Activated T-cell treated with anti-CD3 and anti-CD28 coated beads, Interleukin-2, amount 50 U/mL, for 4 hours (primary cell): ENCODE results near the gene THOC6. TPM values are rescaled to one million over a fixed set of nuclear protein-coding genes. Genes with fewer than 3 reads are reported as not detected.
A peak's percentile ranks its signal among the peaks of the same experiment; 100 is the strongest.

Experiments used
- ATAC-seq, 2 donors: fragments of 200-7000 bp; cut with Tn5 transposase; one replicate each; pipeline ENCODE4 v1.10.0; 2021
- DNase-seq: peaks from one replicate; pipeline ENCODE4 v3.0.0-alpha.2; 2020
- H3K27me3 Mint-ChIP-seq: one replicate; pipeline ENCODE4 v1.8.0; 2021; ENCODE audit warnings: low read depth, mixed read lengths
- H3K36me3 Mint-ChIP-seq: one replicate; pipeline ENCODE4 v1.8.0; 2022; ENCODE audit warnings: mixed read lengths; ENCODE audit not compliant: insufficient read depth
- H3K4me1 Mint-ChIP-seq: one replicate; pipeline ENCODE4 v1.8.0; 2021; ENCODE audit warnings: low read depth, mixed read lengths
- H3K4me3 Mint-ChIP-seq: one replicate; pipeline ENCODE4 v1.8.0; 2021; ENCODE audit warnings: mild to moderate bottlenecking, moderate library complexity, mixed read lengths
- H3K9me3 Mint-ChIP-seq: one replicate; pipeline ENCODE4 v1.8.0; 2021; ENCODE audit warnings: mixed read lengths
- total RNA-seq, 3 donors: library from RNA; stranded (reverse); gene quantifications; one replicate each; pipeline ENCODE4 v1.2.1, GENCODE V29; 2021

The THOC6 gene
- total RNA-seq, 3 donors from 2014 or later = 70.4 to 86.3 (median 71.7) TPM

- Mint-ChIP-seq H3K4me1 (peaks cover 27% of the 10 kb centered on the region), H3K36me3 (peaks cover 13% of the 10 kb centered on the region), H3K27me3 (peaks cover 26% of the 10 kb centered on the region), H3K9me3 (no peaks in the 10 kb centered on the region), H3K4me3 (peak overlapping the region; percentile 29)
- peak; percentile 40 to 48 for ATAC-seq
- DNase-seq = peak; percentile 88
Measured at GRCh38 chr16:3027983-3028715, 4.3 kb downstream of the THOC6 start.

GRCh38 chr16:3028716-3029319, 5.0 kb downstream of the THOC6 start:
- H3K4me1 Mint-ChIP-seq = peaks cover 21% of the 10 kb centered on the region
- DNase-seq (no peak), ATAC-seq (no peak)
- peaks cover 33% of the 10 kb centered on the region for H3K27me3 Mint-ChIP-seq
- H3K9me3 Mint-ChIP-seq = no peaks in the 10 kb centered on the region
- peaks cover 13% of the 10 kb centered on the region for H3K36me3 Mint-ChIP-seq
- H3K4me3 Mint-ChIP-seq = no peak overlapping the region

GRCh38 chr16:3029491-3030221, 5.8 kb downstream of the THOC6 start:
- no peaks in the 10 kb centered on the region for H3K9me3 Mint-ChIP-seq
- ATAC-seq (peak; percentile 42 to 51), DNase-seq (peak; percentile 34)
- peaks cover 41% of the 10 kb centered on the region for H3K27me3 Mint-ChIP-seq
- peaks cover 11% of the 10 kb centered on the region for H3K36me3 Mint-ChIP-seq
- H3K4me1 Mint-ChIP-seq = peaks cover 15% of the 10 kb centered on the region
- peak overlapping the region; percentile 59 for H3K4me3 Mint-ChIP-seq

GRCh38 chr16:3030222-3031212, 6.7 kb downstream of the THOC6 start:
- H3K9me3 Mint-ChIP-seq = no peaks in the 10 kb centered on the region
- no peak for ATAC-seq
- peaks cover 15% of the 10 kb centered on the region for H3K4me1 Mint-ChIP-seq
- peaks cover 11% of the 10 kb centered on the region for H3K36me3 Mint-ChIP-seq
- no peak for DNase-seq
- peaks cover 50% of the 10 kb centered on the region for H3K27me3 Mint-ChIP-seq
- peak overlapping the region; percentile 59 for H3K4me3 Mint-ChIP-seq

- DNase-seq (no peak), ATAC-seq (no peak)
- no peaks in the 10 kb centered on the region for H3K36me3 Mint-ChIP-seq
- H3K9me3 Mint-ChIP-seq = no peaks in the 10 kb centered on the region
- H3K4me1 Mint-ChIP-seq = peaks cover 22% of the 10 kb centered on the region
- peaks cover 63% of the 10 kb centered on the region for H3K27me3 Mint-ChIP-seq
- H3K4me3 Mint-ChIP-seq = no peak overlapping the region
Measured at GRCh38 chr16:3032624-3033023, 8.8 kb downstream of the THOC6 start.

GRCh38 chr16:3035289-3035971, 11.6 kb downstream of the THOC6 start:
- H3K4me3 Mint-ChIP-seq = no peak overlapping the region

GRCh38 chr16:3035972-3036725, 12.3 kb downstream of the THOC6 start:
- H3K27me3 Mint-ChIP-seq = peaks cover 79% of the 10 kb centered on the region
- ATAC-seq (no peak), DNase-seq (no peak)
- H3K4me1 Mint-ChIP-seq = peaks cover 7% of the 10 kb centered on the region
- H3K36me3 Mint-ChIP-seq = no peaks in the 10 kb centered on the region
- no peak overlapping the region for H3K4me3 Mint-ChIP-seq
- no peaks in the 10 kb centered on the region for H3K9me3 Mint-ChIP-seq

More at GRCh38 chr16:3035289-3035971, 11.6 kb downstream of the THOC6 start:
- no peak for DNase-seq
- peaks cover 77% of the 10 kb centered on the region for H3K27me3 Mint-ChIP-seq
- H3K9me3 Mint-ChIP-seq = no peaks in the 10 kb centered on the region
- ATAC-seq = no peak
- H3K4me1 Mint-ChIP-seq = peaks cover 7% of the 10 kb centered on the region
- no peaks in the 10 kb centered on the region for H3K36me3 Mint-ChIP-seq

DNA sequence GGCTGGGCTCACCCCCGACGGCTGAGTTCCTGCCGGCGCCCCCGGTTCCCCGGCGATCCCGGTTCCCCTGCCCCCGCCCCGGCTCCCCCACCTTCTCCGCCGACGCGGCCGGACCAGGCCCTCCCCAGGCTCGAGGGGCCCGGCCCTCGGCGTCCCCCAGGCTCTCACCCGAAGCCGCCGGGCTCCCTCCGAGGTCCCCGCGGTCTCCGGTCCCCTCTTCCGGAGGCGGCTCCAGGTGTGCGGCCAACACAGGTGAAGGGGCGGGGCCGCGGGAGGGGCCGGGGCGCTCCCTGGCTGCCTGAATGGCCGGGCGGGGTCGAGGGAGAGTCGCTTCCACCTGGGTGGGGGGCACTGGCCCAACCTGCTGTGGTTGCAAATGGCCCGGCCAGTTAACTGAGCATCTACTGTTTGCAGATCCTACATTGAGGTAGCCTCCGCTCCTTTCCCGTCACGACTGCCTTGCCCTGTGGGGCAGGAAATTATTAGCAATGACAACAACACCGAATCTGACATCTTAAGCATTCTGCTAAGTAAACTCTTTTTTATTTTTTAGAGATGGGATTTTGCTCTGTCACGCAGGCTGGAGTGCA, 13.0 kb downstream of the THOC6 start, which contains the start of gene BICDL2:
Gene BICDL2 (minus strand): TSS at position 219 of the 590 bp plus-strand sequence. CDS start 1,448 bp downstream, outside the sequence.
- DNase-seq (no peak), ATAC-seq (no peak)
- Mint-ChIP-seq H3K4me1 (peaks cover 7% of the 10 kb centered on the region), H3K4me3 (no peak within 1 kb of the TSS), H3K36me3 (no peaks in the 10 kb centered on the region), H3K27me3 (peaks cover 82% of the 10 kb centered on the region), H3K9me3 (no peaks in the 10 kb centered on the region)

- Mint-ChIP-seq H3K4me3 (no peak overlapping the region), H3K36me3 (no peaks in the 10 kb centered on the region), H3K27me3 (peaks cover 83% of the 10 kb centered on the region), H3K9me3 (no peaks in the 10 kb centered on the region), H3K4me1 (peaks cover 7% of the 10 kb centered on the region)
- DNase-seq = no peak
- no peak for ATAC-seq
Measured at GRCh38 chr16:3038256-3038655, 14.4 kb downstream of the THOC6 start.

DNA sequence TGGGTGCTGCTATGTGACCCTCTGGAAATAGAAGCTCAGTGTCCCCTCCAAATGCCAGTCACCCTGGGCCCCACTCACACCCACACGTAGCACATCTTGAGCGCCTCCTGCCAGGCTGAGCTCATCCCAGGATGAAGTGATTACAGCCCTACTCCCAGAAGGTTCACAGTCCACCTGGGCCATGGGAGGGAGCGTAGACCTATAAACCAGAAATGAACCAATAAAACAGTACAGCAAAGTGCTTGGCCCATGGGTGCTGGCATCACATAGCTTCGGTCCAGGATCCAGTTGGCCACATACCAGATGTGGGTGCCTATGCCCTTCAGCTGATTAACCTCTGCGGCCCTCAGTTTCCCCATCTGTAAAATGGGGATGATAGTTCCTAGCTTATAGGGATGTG, 15.1 kb downstream of the THOC6 start:
- no peaks in the 10 kb centered on the region for H3K36me3 Mint-ChIP-seq
- H3K4me3 Mint-ChIP-seq = no peak overlapping the region
- H3K27me3 Mint-ChIP-seq = peaks cover 83% of the 10 kb centered on the region
- no peaks in the 10 kb centered on the region for H3K9me3 Mint-ChIP-seq
- ATAC-seq = no peak
- H3K4me1 Mint-ChIP-seq = peaks cover 7% of the 10 kb centered on the region
- no peak for DNase-seq

DNA sequence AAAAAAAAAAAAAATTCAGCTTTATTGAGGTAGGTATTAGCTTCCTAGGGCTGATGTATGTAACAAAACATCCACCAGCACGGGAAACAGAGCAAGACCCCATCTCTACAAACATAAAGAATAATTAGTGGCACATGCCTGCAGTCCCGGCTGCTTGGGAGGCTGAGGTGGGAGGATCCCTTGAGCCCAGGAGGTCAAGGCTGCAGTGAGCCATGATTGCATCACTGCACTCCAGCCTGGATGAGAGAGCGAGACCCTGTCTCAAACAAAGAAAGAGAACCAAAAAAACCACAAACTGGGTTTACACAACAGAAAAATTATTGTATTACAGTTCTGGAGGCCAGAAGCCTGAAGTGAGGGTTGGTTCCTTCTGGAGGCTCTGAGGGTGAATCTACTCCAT, 18.5 kb downstream of the THOC6 start:
- Mint-ChIP-seq H3K4me3 (no peak overlapping the region), H3K9me3 (no peaks in the 10 kb centered on the region), H3K4me1 (peaks cover 11% of the 10 kb centered on the region), H3K27me3 (peaks cover 74% of the 10 kb centered on the region), H3K36me3 (no peaks in the 10 kb centered on the region)
- no peak for ATAC-seq
- no peak for DNase-seq

DNA sequence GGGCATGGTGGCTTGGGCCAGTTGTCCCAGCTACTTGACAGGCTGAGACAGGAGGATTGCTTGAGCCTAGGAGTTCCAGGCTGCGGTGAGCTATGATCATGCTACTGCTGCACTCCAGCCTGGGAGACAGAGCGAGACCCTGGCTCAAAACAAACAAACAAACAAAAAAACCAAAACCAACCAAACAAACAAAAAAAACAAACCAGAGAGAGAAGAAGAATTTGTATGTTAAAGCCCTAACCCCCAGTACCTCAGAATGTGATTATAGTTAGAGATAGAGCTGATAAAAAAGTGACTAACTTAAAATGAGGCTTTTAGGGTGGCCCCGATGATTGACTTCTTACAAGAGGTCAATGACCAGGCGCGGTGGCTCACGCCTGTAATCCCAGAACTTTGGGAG, 20.9 kb downstream of the THOC6 start:
- Mint-ChIP-seq H3K9me3 (no peaks in the 10 kb centered on the region), H3K36me3 (no peaks in the 10 kb centered on the region), H3K4me3 (peak overlapping the region; percentile 74), H3K4me1 (peaks cover 13% of the 10 kb centered on the region), H3K27me3 (peaks cover 53% of the 10 kb centered on the region)
- DNase-seq (no peak), ATAC-seq (no peak)
